OCI-LY1 (cell line): ENCODE results near the gene MMP14.
"Not testable (repeated sequence)": the region's sequence is repeated elsewhere in the genome, so short reads cannot be mapped to it uniquely, and the experiment has no call there.

ENCODE experiments used
- H2AFZ ChIP-seq: fragments of 200-600 bp; sonication (generic), shearing (Covaris generic); 2 replicates; pipeline ENCODE4 v1.6.0; 2014; ENCODE audit warnings: antibody characterized with exemption, mild to moderate bottlenecking, low read length
- H3F3A ChIP-seq: fragments of 200-600 bp; sonication (generic), shearing (Covaris generic); 2 replicates; pipeline ENCODE4 v1.6.0; 2014; ENCODE audit warnings: mild to moderate bottlenecking, antibody characterized with exemption, low read length, moderate library complexity; ENCODE audit not compliant: insufficient read depth
- H3K27ac ChIP-seq: fragments of 200-600 bp; sonication (generic); 2 replicates; pipeline ENCODE4 v1.5.1; 2014; ENCODE audit warnings: low read length, mixed run types, mild to moderate bottlenecking, low read depth; ENCODE audit not compliant: poor library complexity, severe bottlenecking
- H3K27me3 ChIP-seq: fragments of 200-600 bp; sonication (generic); 2 replicates; pipeline ENCODE4 v1.6.0; 2014; ENCODE audit warnings: antibody characterized with exemption, mild to moderate bottlenecking, low read length, moderate library complexity; ENCODE audit not compliant: insufficient read depth
- H3K36me3 ChIP-seq: fragments of 200-600 bp; sonication (generic); 2 replicates; pipeline ENCODE4 v1.6.1; 2014; ENCODE audit warnings: mild to moderate bottlenecking, antibody characterized with exemption, low read length, moderate library complexity, mixed read lengths; ENCODE audit not compliant: insufficient read depth
- H3K4me1 ChIP-seq: fragments of 200-600 bp; sonication (generic); 2 replicates; pipeline ENCODE4 v1.5.1; 2014; ENCODE audit warnings: mild to moderate bottlenecking, low read length, moderate library complexity; ENCODE audit not compliant: insufficient read depth, severe bottlenecking
- H3K4me2 ChIP-seq: fragments of 200-600 bp; sonication (generic), shearing (Covaris generic); 2 replicates; pipeline ENCODE4 v1.6.1; 2014; ENCODE audit warnings: low read length
- H3K4me3 ChIP-seq: fragments of 200-600 bp; sonication (generic); 2 replicates; pipeline ENCODE4 v1.5.1; 2014; ENCODE audit warnings: low read length, low read depth, mild to moderate bottlenecking, mixed read lengths; ENCODE audit not compliant: poor library complexity, severe bottlenecking
- H3K79me2 ChIP-seq: fragments of 200-600 bp; shearing (Covaris generic); 2 replicates; pipeline ENCODE4 v1.6.1; 2016; ENCODE audit warnings: mixed run types, low read length, mixed read lengths; ENCODE audit not compliant: insufficient read depth
- H3K9ac ChIP-seq: fragments of 200-600 bp; sonication (generic), shearing (Covaris generic); 2 replicates; pipeline ENCODE4 v1.6.1; 2014; ENCODE audit warnings: mild to moderate bottlenecking, low read length, mixed read lengths
- H3K9me2 ChIP-seq: fragments of 200-600 bp; sonication (generic), shearing (Covaris generic); 2 replicates; pipeline ENCODE4 v1.6.1; 2014; ENCODE audit warnings: low read depth, mild to moderate bottlenecking, low read length, mixed read lengths
- H3K9me3 ChIP-seq: fragments of 200-600 bp; shearing (Covaris generic); 2 replicates; pipeline ENCODE4 v1.6.1; 2014; ENCODE audit warnings: low read length, mixed read lengths
- H4K20me1 ChIP-seq: fragments of 200-600 bp; sonication (generic), shearing (Covaris generic); 2 replicates; pipeline ENCODE4 v1.6.0; 2016; ENCODE audit warnings: mild to moderate bottlenecking, low read length; ENCODE audit not compliant: insufficient read depth
- EZH2 ChIP-seq: fragments of 200-600 bp; sonication (generic), shearing (Covaris generic); IDR thresholded peaks from 2 replicates; pipeline ENCODE4 v1.8.0; 2017; ENCODE audit warnings: borderline replicate concordance, mixed run types, mild to moderate bottlenecking, antibody characterized with exemption, low read length, moderate library complexity, mixed read lengths
- TF ChIP-seq, protein P1 (sequence below): fragments of 200-600 bp; sonication (generic), shearing (Covaris generic); IDR thresholded peaks from 2 replicates; pipeline ENCODE4 v1.5.1; 2017; ENCODE audit warnings: mild to moderate bottlenecking, antibody characterized with exemption, low read length, moderate library complexity, mixed read lengths

Gene MMP14

GRCh38 chr14:22850944-22851764 lies 14.8 kb downstream of the MMP14 start:
- H3K27me3 ChIP-seq, result no peaks in the 10 kb centered on the region; the same call in 1 of the 2 replicates
- H3K9ac ChIP-seq, result no peak overlapping the region
- H4K20me1 ChIP-seq, result no peaks in the 10 kb centered on the region
- no peak overlapping the region for H3K27ac ChIP-seq
- no peaks in the 10 kb centered on the region for H3F3A ChIP-seq
- H3K9me3 ChIP-seq, result no peaks in the 10 kb centered on the region
- H3K9me2 ChIP-seq, result no peaks in the 10 kb centered on the region
- peaks cover 4% of the 10 kb centered on the region for H3K4me1 ChIP-seq
- H3K79me2 ChIP-seq, result no peaks in the 10 kb centered on the region
- no peak overlapping the region for H2AFZ ChIP-seq
- H3K4me3 ChIP-seq, result no peak overlapping the region
- TF ChIP-seq, protein P1, sequence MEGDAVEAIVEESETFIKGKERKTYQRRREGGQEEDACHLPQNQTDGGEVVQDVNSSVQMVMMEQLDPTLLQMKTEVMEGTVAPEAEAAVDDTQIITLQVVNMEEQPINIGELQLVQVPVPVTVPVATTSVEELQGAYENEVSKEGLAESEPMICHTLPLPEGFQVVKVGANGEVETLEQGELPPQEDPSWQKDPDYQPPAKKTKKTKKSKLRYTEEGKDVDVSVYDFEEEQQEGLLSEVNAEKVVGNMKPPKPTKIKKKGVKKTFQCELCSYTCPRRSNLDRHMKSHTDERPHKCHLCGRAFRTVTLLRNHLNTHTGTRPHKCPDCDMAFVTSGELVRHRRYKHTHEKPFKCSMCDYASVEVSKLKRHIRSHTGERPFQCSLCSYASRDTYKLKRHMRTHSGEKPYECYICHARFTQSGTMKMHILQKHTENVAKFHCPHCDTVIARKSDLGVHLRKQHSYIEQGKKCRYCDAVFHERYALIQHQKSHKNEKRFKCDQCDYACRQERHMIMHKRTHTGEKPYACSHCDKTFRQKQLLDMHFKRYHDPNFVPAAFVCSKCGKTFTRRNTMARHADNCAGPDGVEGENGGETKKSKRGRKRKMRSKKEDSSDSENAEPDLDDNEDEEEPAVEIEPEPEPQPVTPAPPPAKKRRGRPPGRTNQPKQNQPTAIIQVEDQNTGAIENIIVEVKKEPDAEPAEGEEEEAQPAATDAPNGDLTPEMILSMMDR, result no peak
- no peak for TF ChIP-seq EZH2
- H3K4me2 ChIP-seq, result no peak overlapping the region
- H3K36me3 ChIP-seq, result no peaks in the 10 kb centered on the region

GRCh38 chr14:22852178-22852577 lies 15.8 kb downstream of the MMP14 start:
- H4K20me1 ChIP-seq, H3K9ac ChIP-seq, H3K4me3 ChIP-seq, H3F3A ChIP-seq, H3K36me3 ChIP-seq, H3K9me2 ChIP-seq, H3K79me2 ChIP-seq, H3K4me2 ChIP-seq, H3K27ac ChIP-seq, H3K9me3 ChIP-seq, H3K4me1 ChIP-seq, H2AFZ ChIP-seq, H3K27me3 ChIP-seq: not testable (repeated sequence)

DNA sequence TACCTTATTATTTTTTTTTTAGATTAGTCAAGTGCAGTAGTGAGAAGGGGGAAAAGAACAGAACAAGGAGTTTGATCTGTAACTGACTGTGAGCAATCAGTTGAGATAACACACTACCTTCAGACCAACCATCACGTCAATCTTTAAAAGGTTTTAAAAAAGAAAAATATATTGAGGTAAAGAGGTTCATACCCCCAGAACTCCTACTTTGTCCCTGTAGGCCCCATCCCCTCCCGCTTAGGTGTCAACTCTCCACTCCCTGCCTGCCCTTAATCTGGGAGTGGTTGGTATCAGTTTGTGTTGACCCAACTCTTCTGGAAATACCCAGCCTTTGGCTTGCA lies 16.2 kb downstream of the MMP14 start:
- H3K36me3 ChIP-seq, result no peaks in the 10 kb centered on the region
- H3K4me1 ChIP-seq, result peaks cover 4% of the 10 kb centered on the region
- no peaks in the 10 kb centered on the region for H4K20me1 ChIP-seq
- no peak overlapping the region for H3K4me3 ChIP-seq
- H3K27ac ChIP-seq, result no peak overlapping the region
- no peaks in the 10 kb centered on the region for H3K27me3 ChIP-seq
- no peaks in the 10 kb centered on the region for H3F3A ChIP-seq
- H3K9ac ChIP-seq, result no peak overlapping the region; the same call in 1 of the 2 replicates
- no peak overlapping the region for H2AFZ ChIP-seq
- H3K9me2 ChIP-seq, result no peaks in the 10 kb centered on the region
- TF ChIP-seq EZH2, result no peak
- TF ChIP-seq, protein P1, result no peak
- H3K79me2 ChIP-seq, result no peaks in the 10 kb centered on the region
- no peak overlapping the region for H3K4me2 ChIP-seq
- H3K9me3 ChIP-seq, result 0 out of 2 replicates have a peak, but pooled peaks cover 3% of the 10 kb centered on the region
